Activated naive CD4-positive, alpha-beta T cell treated with anti-CD3 and anti-CD28 coated beads, Interleukin-2, amount 10 ng/mL, durations not matched to agents 7 days and 5 days (primary cell): ENCODE measurements around the gene SERPING1.

Experiments
- CTCF ChIA-PET: fragments of 350-600 bp; sonication (Branson Sonifier 250); formaldehyde crosslinking; loops from one replicate; lab custom pipeline; 2021; ENCODE audit warnings: antibody characterized with exemption; lab: Charles Lee
- DNase-seq: peaks from one replicate; pipeline ENCODE4 v3.0.0-alpha.2; 2020
- H3K27ac Mint-ChIP-seq: one replicate; pipeline ENCODE4 v1.8.0; 2021; ENCODE audit warnings: mild to moderate bottlenecking, moderate library complexity, mixed read lengths
- H3K27me3 Mint-ChIP-seq: one replicate; pipeline ENCODE4 v1.8.0; 2021; ENCODE audit warnings: mild to moderate bottlenecking, mixed read lengths
- H3K36me3 Mint-ChIP-seq: one replicate; pipeline ENCODE4 v1.8.0; 2021; ENCODE audit warnings: mixed read lengths
- H3K4me1 Mint-ChIP-seq: one replicate; pipeline ENCODE4 v1.8.0; 2021; ENCODE audit warnings: mixed read lengths
- H3K4me3 Mint-ChIP-seq: one replicate; pipeline ENCODE4 v1.8.0; 2021; ENCODE audit warnings: mild to moderate bottlenecking, moderate library complexity, mixed read lengths
- H3K9me3 Mint-ChIP-seq: one replicate; pipeline ENCODE4 v1.8.0; 2021; ENCODE audit warnings: mixed read lengths

The SERPING1 gene

GRCh38 chr11:57597461-57597915 lies at the start of gene SERPING1:
SERPING1 (plus strand) TSS chr11:57597685; CDS start chr11:57598271, 586 bp downstream.
- H3K4me3 Mint-ChIP-seq, result no peak within 1 kb of the TSS
- H3K4me1 Mint-ChIP-seq, result no peaks in the 10 kb centered on the region
- no peaks in the 10 kb centered on the region for H3K9me3 Mint-ChIP-seq
- CTCF ChIA-PET, result no interaction called here
- H3K27ac Mint-ChIP-seq, result no peak within 1 kb of the TSS
- peaks cover 77% of the 10 kb centered on the region for H3K27me3 Mint-ChIP-seq
- no peaks in the 10 kb centered on the region for H3K36me3 Mint-ChIP-seq
- DNase-seq, result no peak

GRCh38 chr11:57547854-57548377 lies 49.6 kb upstream of the SERPING1 start:
- no peaks in the 10 kb centered on the region for H3K27me3 Mint-ChIP-seq
- CTCF ChIA-PET, result interaction anchor here (1.0 to 1.9 kb wide), 4 partner anchors 9 to 93 kb away, joined by 3 to 8 read pairs (median 4); partner anchors contain the start of gene UBE2L6
- no peak overlapping the region for H3K4me3 Mint-ChIP-seq
- H3K4me1 Mint-ChIP-seq, result peaks cover 6% of the 10 kb centered on the region
- H3K9me3 Mint-ChIP-seq, result no peaks in the 10 kb centered on the region
- H3K27ac Mint-ChIP-seq, result no peak overlapping the region
- H3K36me3 Mint-ChIP-seq, result peaks cover 32% of the 10 kb centered on the region
- DNase-seq, result no peak

DNA sequence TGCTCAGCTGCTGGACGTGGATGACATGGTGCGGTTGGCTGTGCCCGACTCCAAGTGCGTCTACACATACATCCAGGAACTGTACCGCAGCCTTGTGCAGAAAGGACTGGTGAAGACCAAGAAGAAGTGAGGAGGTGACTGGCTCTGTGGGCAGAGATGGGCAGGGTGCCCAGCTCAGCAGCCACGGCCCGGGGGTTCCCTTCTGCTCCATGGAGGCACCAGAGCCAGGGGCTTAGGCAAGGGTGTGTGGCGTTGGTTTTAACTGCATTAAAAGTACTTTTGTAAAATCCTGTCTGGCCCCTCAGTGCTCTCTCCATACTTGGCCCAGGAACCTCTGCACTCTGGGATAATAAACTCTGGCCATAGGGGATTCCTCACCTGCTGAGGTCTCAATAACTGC lies 47.5 kb upstream of the SERPING1 start:
- CTCF ChIA-PET, result interaction anchor here (0.9 to 1.2 kb wide), 2 partner anchors 23 to 24 kb away, joined by 3 to 4 read pairs; no protein-coding TSS in a partner anchor
- H3K36me3 Mint-ChIP-seq, result peaks cover 46% of the 10 kb centered on the region

GRCh38 chr11:57551941-57552340 lies 45.5 kb upstream of the SERPING1 start:
- no peak for DNase-seq
- Mint-ChIP-seq H3K4me1 (peaks cover 12% of the 10 kb centered on the region), H3K9me3 (no peaks in the 10 kb centered on the region), H3K4me3 (no peak overlapping the region), H3K36me3 (peaks cover 57% of the 10 kb centered on the region), H3K27me3 (no peaks in the 10 kb centered on the region), H3K27ac (no peak overlapping the region)
- CTCF ChIA-PET, result interaction anchor here (0.8 to 1.2 kb wide), 3 partner anchors 16 to 249 kb away, joined by 3 to 6 read pairs (median 4); partner anchors contain the start of gene UBE2L6

More for the DNA sequence above, 47.5 kb upstream of the SERPING1 start:
- Mint-ChIP-seq H3K4me1 (peaks cover 8% of the 10 kb centered on the region), H3K4me3 (no peak overlapping the region), H3K27ac (no peak overlapping the region), H3K9me3 (no peaks in the 10 kb centered on the region), H3K27me3 (no peaks in the 10 kb centered on the region)
- no peak for DNase-seq

DNA sequence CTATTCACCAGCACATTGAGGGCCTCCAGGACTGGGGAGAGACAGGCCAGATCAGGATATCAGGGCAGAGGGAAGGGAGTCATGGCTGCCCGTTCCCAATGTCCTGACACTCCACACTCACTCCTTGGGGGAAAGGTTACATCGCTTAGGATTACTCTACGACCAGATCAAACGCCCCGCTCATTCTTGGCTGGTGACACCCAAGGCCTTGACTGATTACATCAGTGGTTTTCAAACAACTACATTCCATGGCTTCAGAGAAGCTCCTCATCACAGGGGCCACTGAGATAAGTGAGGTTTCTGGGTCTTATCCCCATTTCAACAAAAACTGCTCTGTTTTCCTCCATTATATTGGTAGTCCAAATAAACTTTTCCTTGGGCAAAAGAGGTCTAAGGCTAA lies 45.0 kb upstream of the SERPING1 start:
- peaks cover 62% of the 10 kb centered on the region for H3K36me3 Mint-ChIP-seq
- no peak for DNase-seq
- no peak overlapping the region for H3K27ac Mint-ChIP-seq
- no peaks in the 10 kb centered on the region for H3K27me3 Mint-ChIP-seq
- no peak overlapping the region for H3K4me3 Mint-ChIP-seq
- H3K9me3 Mint-ChIP-seq, result no peaks in the 10 kb centered on the region
- CTCF ChIA-PET, result interaction anchor here (0.8 to 1.2 kb wide), 3 partner anchors 16 to 248 kb away, joined by 3 to 6 read pairs (median 4); partner anchors contain the start of gene UBE2L6
- H3K4me1 Mint-ChIP-seq, result peaks cover 12% of the 10 kb centered on the region

DNA sequence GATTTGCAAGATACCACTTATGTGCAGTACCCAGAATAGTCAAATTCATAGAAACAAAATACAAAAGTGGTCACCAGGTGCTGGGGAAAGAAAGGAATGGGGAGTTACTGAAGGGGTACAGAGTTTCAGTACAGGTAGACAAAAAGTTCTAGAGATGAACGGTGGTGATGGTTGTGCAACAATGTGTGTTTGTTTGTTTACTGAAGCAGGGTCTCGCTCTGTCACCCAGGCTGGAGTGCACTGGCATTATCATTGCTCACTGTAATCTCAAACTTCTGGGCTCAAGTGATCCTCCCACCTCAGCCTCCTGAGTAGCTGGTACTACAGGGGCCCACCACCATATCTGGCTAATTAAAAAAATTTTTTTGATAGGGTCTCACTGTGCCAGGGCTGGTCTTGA lies 42.1 kb upstream of the SERPING1 start:
- Mint-ChIP-seq H3K36me3 (peaks cover 71% of the 10 kb centered on the region), H3K4me3 (no peak overlapping the region), H3K27ac (peak overlapping the region; percentile 59), H3K9me3 (no peaks in the 10 kb centered on the region), H3K4me1 (peaks cover 10% of the 10 kb centered on the region), H3K27me3 (no peaks in the 10 kb centered on the region)
- no peak for DNase-seq
- CTCF ChIA-PET, result interaction anchor here (1.2 kb wide), 1 partner anchor 85 kb away, joined by 3 read pairs; no protein-coding TSS in a partner anchor

GRCh38 chr11:57556041-57556440 lies 41.4 kb upstream of the SERPING1 start:
- no peaks in the 10 kb centered on the region for H3K27me3 Mint-ChIP-seq
- DNase-seq, result no peak
- H3K4me3 Mint-ChIP-seq, result no peak overlapping the region
- peaks cover 11% of the 10 kb centered on the region for H3K4me1 Mint-ChIP-seq
- H3K27ac Mint-ChIP-seq, result no peak overlapping the region
- peaks cover 71% of the 10 kb centered on the region for H3K36me3 Mint-ChIP-seq
- H3K9me3 Mint-ChIP-seq, result no peaks in the 10 kb centered on the region
- CTCF ChIA-PET, result no interaction called here

DNA sequence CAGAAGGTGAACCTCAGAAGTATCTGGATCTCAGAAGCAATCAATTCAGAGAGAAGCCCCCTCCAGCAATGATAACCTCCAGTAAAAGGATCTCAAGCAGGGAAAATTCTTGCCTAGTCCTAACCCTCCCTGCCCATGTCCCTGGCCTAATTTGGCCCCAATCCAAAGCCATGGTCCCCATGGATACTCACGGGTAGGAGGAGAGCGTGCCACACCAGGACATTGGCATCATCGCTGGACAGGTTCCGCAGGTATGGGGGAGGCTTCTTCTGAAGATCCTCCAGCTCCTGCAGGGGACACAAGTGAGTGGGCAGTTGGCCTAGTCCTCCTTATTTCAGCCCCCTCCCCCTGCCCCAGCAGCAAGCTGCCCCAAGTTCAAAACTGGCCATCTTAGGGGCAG lies 37.3 kb upstream of the SERPING1 start:
- Mint-ChIP-seq H3K36me3 (peaks cover 55% of the 10 kb centered on the region), H3K27ac (no peak overlapping the region), H3K9me3 (no peaks in the 10 kb centered on the region), H3K4me1 (peaks cover 43% of the 10 kb centered on the region), H3K4me3 (no peak overlapping the region), H3K27me3 (no peaks in the 10 kb centered on the region)
- CTCF ChIA-PET, result no interaction called here
- DNase-seq, result no peak

DNA sequence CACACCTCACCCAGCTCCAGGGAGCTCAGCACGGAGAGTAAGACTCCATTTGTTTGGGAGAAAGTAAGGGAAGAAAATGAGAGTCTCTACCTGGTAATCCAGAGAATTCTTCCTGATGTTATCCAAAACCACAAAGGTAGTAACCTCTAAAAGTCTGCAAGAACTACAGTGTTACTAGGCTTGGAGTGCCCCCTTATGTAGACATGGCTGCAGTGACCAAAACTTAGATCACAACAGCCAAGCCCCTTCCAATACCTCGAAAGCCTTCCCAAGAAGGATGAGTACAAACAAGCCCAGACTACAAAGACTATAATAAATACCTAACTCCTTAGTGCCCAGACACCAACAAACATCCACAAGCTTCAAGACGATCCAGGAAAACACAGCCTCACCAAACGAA lies 34.9 kb upstream of the SERPING1 start:
- no peak for DNase-seq
- CTCF ChIA-PET, result interaction anchor here (1.6 to 1.7 kb wide), 2 partner anchors 70 to 78 kb away, joined by 6 to 7 read pairs; no protein-coding TSS in a partner anchor
- Mint-ChIP-seq H3K36me3 (peaks cover 51% of the 10 kb centered on the region), H3K9me3 (no peaks in the 10 kb centered on the region), H3K27me3 (no peaks in the 10 kb centered on the region), H3K27ac (peak overlapping the region; percentile 69), H3K4me3 (no peak overlapping the region), H3K4me1 (peaks cover 46% of the 10 kb centered on the region)

GRCh38 chr11:57566005-57566904 lies 31.2 kb upstream of the SERPING1 start:
- Mint-ChIP-seq H3K36me3 (peaks cover 32% of the 10 kb centered on the region), H3K27me3 (peaks cover 3% of the 10 kb centered on the region), H3K27ac (peak overlapping the region; percentile 96), H3K4me3 (peak overlapping the region; percentile 100), H3K9me3 (no peaks in the 10 kb centered on the region), H3K4me1 (peaks cover 56% of the 10 kb centered on the region)
- CTCF ChIA-PET, result interaction anchor here (0.9 to 9.6 kb wide), 5 partner anchors 32 to 76 kb away, joined by 3 to 266 read pairs (median 6); partner anchors contain the start of gene SLC43A1
- peak; percentile 57 for DNase-seq

DNA sequence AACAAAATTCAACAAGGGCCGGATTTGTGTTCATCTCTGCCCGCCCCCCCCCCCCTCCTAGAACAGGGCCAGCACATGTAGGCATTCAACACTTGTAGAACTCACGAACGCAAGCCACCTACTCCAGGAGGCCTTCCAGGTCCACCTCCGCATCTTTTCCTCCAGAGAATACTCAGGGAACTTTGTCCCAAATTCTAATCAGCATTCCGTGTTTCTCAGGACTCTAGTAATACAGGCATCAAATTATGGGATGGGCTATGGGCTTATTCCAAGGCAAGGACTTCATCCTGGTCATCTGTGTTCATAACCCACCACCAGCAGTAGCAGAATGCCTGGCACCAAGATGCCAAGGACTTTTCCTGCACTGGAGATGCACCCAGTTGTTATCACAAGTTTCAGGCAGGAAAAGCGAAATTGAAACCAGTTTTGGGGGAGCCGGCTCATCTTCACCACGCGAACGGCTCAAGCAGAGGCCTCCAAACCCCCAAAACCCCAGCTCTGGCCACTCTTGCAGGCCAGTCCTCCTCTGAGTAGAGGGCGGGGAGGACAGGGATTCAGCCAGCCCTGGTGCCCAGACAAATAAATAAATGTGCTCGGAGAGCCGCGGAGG lies 30.5 kb upstream of the SERPING1 start:
- CTCF ChIA-PET, result interaction anchor here (1.1 to 9.6 kb wide), 10 partner anchors 33 to 254 kb away, joined by 3 to 266 read pairs (median 4); partner anchors contain the start of genes BTBD18 and CLP1
- Mint-ChIP-seq H3K27ac (peak overlapping the region; percentile 96), H3K27me3 (peaks cover 8% of the 10 kb centered on the region), H3K36me3 (peaks cover 30% of the 10 kb centered on the region), H3K9me3 (no peaks in the 10 kb centered on the region), H3K4me1 (peaks cover 58% of the 10 kb centered on the region), H3K4me3 (peak overlapping the region; percentile 100)
- peak; percentile 69 for DNase-seq

DNA sequence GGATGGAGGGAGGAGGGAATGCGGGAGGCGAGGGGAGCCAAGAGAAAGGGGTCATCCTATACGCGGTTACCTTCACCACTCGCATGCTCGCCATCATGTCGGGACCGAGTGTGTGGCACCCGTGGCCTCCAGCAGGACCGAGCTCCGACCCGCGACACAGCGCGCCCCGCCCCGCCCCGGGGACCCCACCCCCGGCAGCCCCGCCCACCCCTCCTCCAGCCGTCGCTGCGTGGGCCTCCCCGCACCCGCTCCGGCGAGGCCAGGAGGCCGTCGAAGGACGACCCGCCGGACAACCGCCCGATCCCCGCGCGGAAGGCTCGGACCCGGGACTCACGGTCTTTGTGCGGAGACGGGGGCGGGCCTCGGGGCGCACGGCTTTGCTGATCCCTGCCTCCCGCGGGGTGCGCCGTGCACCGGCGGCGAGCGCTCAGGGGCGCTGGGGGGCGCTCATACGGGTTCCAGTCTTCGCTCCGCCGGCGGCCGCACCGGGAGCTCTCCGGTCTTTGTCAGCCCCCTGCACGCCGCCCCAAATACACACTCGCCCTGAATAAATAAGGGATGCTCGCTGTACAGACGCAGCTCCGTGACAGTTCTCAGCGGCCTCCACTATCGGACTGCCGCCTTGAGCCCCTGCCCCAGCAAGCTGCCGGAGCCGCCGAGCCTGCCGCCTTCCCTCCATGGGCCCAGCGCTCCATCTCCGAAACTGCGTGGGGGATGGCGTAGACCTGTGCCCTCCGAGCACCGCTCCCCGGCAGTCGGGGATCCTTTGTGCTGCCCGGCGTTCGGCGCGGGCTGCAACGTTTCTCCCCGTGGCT lies 29.8 kb upstream of the SERPING1 start, which contains the start of gene UBE2L6:
Gene UBE2L6 (minus strand): TSS at position 158 of the 815 bp plus-strand sequence. CDS start 61 bp downstream, at position 97.
- peaks cover 29% of the 10 kb centered on the region for H3K36me3 Mint-ChIP-seq
- CTCF ChIA-PET, result interaction anchor here (0.7 to 9.6 kb wide), 22 partner anchors 9 to 253 kb away, joined by 3 to 266 read pairs (median 4); partner anchors contain the start of genes BTBD18, CLP1 and TIMM10
- peaks cover 8% of the 10 kb centered on the region for H3K27me3 Mint-ChIP-seq
- peak within 1 kb of the TSS; percentile 100 for H3K4me3 Mint-ChIP-seq
- DNase-seq, result peak; percentile 92
- no peaks in the 10 kb centered on the region for H3K9me3 Mint-ChIP-seq
- H3K4me1 Mint-ChIP-seq, result peaks cover 54% of the 10 kb centered on the region
- H3K27ac Mint-ChIP-seq, result peak within 1 kb of the TSS; percentile 99

DNA sequence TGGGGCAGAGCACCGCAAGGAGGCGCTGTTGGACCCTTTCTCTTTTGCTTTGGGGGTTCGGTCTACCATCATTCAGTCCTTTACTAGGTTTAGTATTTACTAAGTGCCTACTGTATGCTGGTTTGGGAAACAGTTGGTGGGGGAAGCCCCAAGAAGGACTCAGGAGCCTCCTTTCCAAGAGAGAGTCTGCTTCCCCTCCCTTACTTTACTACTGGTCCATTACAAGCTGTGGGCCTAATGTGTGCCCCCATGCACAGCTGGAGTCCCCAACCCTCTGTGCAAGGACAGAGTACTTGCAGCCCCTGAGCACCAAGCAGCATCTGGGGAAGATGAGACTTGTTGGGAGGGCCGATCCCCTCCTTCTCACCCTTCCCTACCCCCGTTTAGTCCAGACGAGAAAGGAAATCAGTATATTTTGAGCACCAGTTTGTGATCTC lies 29.1 kb upstream of the SERPING1 start:
- Mint-ChIP-seq H3K4me3 (peak overlapping the region; percentile 100), H3K27me3 (peaks cover 8% of the 10 kb centered on the region), H3K27ac (peak overlapping the region; percentile 99), H3K4me1 (peaks cover 50% of the 10 kb centered on the region), H3K36me3 (peaks cover 27% of the 10 kb centered on the region), H3K9me3 (no peaks in the 10 kb centered on the region)
- CTCF ChIA-PET, result interaction anchor here (0.6 to 9.6 kb wide), 24 partner anchors 10 to 253 kb away, joined by 3 to 266 read pairs (median 4); partner anchors contain the start of genes CLP1, RTN4RL2 and TIMM10
- no peak for DNase-seq
